Kidney tubule cell (primary cell): ENCODE results near the gene EPB41L2.
"Not testable (repeated sequence)": the region's sequence is repeated elsewhere in the genome, so short reads cannot be mapped to it uniquely, and the experiment has no call there.

Experiments
- DNase-seq: peaks from one replicate; pipeline ENCODE4 v3.0.0-alpha.2; 2018; ENCODE audit warnings: low spot score

EPB41L2 gene

GRCh38 chr6:131063028-131063763, at the start of gene EPB41L2:
EPB41L2 (minus strand) TSS chr6:131063245; CDS start chr6:130956485, 106,760 bp downstream.
- DNase-seq: peak; percentile 95

- DNase-seq: no peak
These were observed 49.2 kb upstream of the EPB41L2 start for GRCh38 chr6:131112249-131112648.

GRCh38 chr6:131107151-131107550, 44.1 kb upstream of the EPB41L2 start:
- peak; percentile 72 for DNase-seq

GRCh38 chr6:131103901-131104300, 40.9 kb upstream of the EPB41L2 start:
- DNase-seq: no peak

GRCh38 chr6:131103296-131103695, 40.3 kb upstream of the EPB41L2 start:
- no peak for DNase-seq

- peak; percentile 92 for DNase-seq
These were observed 39.1 kb upstream of the EPB41L2 start for GRCh38 chr6:131101911-131102680.

- DNase-seq: no peak
These were observed 33.7 kb upstream of the EPB41L2 start for GRCh38 chr6:131096786-131097185.

- no peak for DNase-seq
These were observed 30.3 kb upstream of the EPB41L2 start for GRCh38 chr6:131093334-131093733.

GRCh38 chr6:131091944-131092343, 28.9 kb upstream of the EPB41L2 start:
- DNase-seq: not testable (repeated sequence)

- not testable (repeated sequence) for DNase-seq
These were observed 27.3 kb upstream of the EPB41L2 start for GRCh38 chr6:131090339-131090738.

GRCh38 chr6:131084982-131085381, 21.9 kb upstream of the EPB41L2 start:
- no peak for DNase-seq

GRCh38 chr6:131083687-131084086, 20.6 kb upstream of the EPB41L2 start:
- DNase-seq: no peak

GRCh38 chr6:131082335-131082734, 19.3 kb upstream of the EPB41L2 start:
- DNase-seq: no peak

GRCh38 chr6:131080084-131080483, 17.0 kb upstream of the EPB41L2 start:
- no peak for DNase-seq

- peak; percentile 16 for DNase-seq
These were observed 10.5 kb upstream of the EPB41L2 start for GRCh38 chr6:131073577-131073976.

- DNase-seq: no peak
These were observed 7.0 kb upstream of the EPB41L2 start for GRCh38 chr6:131070061-131070460.

- DNase-seq: no peak
These were observed 5.1 kb upstream of the EPB41L2 start for GRCh38 chr6:131068165-131068564.

- DNase-seq: no peak
These were observed 4.5 kb upstream of the EPB41L2 start for GRCh38 chr6:131067521-131067920.

- peak; percentile 13 for DNase-seq
These were observed 2.8 kb upstream of the EPB41L2 start for GRCh38 chr6:131065824-131066171.

- peak; percentile 25 for DNase-seq
These were observed 2.2 kb upstream of the EPB41L2 start for GRCh38 chr6:131065112-131065823.

- no peak for DNase-seq
These were observed 773 bp upstream of the EPB41L2 start for GRCh38 chr6:131063764-131064272.

GRCh38 chr6:131062241-131063027, 611 bp downstream of the EPB41L2 start:
- DNase-seq: peak; percentile 20
